B cell (primary cell): ENCODE measurements around the gene RASGRF2.

Experiments
- CTCF ChIP-seq: fragments of 200-600 bp; IDR thresholded peaks from one replicate; pipeline ENCODE4 v1.8.0; 2022; ENCODE audit warnings: antibody characterized with exemption, mild to moderate bottlenecking
- EZH2 ChIP-seq: IDR thresholded peaks from 2 replicates; pipeline ENCODE4 v1.6.1; 2012; ENCODE audit warnings: borderline replicate concordance, low read depth, mild to moderate bottlenecking, moderate library complexity, low read length; ENCODE audit not compliant: insufficient read depth, poor library complexity, severe bottlenecking

- TF ChIP-seq CTCF (no peak), EZH2 (no peak)
Measured at GRCh38 chr5:80961376-80962281, 1.5 kb downstream of the RASGRF2 start.
